Cardiac fibroblast (primary cell): ENCODE measurements around the gene DGKA.

Experiments used
- DNase-seq, 2 donors: peaks; one replicate each; pipeline versions ENCODE4 v3.0.0 to v3.0.0-alpha.2; 2010; ENCODE audit warnings: low read depth in 2 of 2
- H3K4me3 ChIP-seq, 2 donors: replicated peaks in 1 of 2; 1 replicate in 1 of 2; 2 replicates in 1 of 2; pipeline ENCODE4 v1.5.1; 2011; ENCODE audit warnings: low read depth in 2 of 2, low read length in 2 of 2, mild to moderate bottlenecking in 2 of 2, moderate library complexity in 1 of 2
- CTCF ChIP-seq: IDR thresholded peaks from one replicate; pipeline ENCODE4 v1.5.1; 2011; ENCODE audit warnings: low read depth, mild to moderate bottlenecking, low read length, inconsistent platforms

DGKA gene

GRCh38 chr12:55937981-55938380 lies 7.0 kb downstream of the DGKA start:
- H3K4me3 ChIP-seq, result no peak overlapping the region
- no peak for TF ChIP-seq CTCF
- peak in 1 of 2 donors; percentile 45 for DNase-seq

- no peak for TF ChIP-seq CTCF
- no peak overlapping the region for H3K4me3 ChIP-seq
- no peak for DNase-seq
Observed at GRCh38 chr12:55938826-55939501, 8.0 kb downstream of the DGKA start.

GRCh38 chr12:55940065-55940732 lies 9.2 kb downstream of the DGKA start:
- peak; percentile 94 for TF ChIP-seq CTCF
- H3K4me3 ChIP-seq, result no peak overlapping the region
- DNase-seq, result peak; percentile 89 to 91

- no peak for DNase-seq
- no peak for TF ChIP-seq CTCF
- no peak overlapping the region for H3K4me3 ChIP-seq
Observed at GRCh38 chr12:55942055-55942454, 11.1 kb downstream of the DGKA start.

- H3K4me3 ChIP-seq, result no peak overlapping the region
- TF ChIP-seq CTCF, result no peak
- DNase-seq, result no peak
Observed at GRCh38 chr12:55942577-55943136, 11.7 kb downstream of the DGKA start.

GRCh38 chr12:55946553-55946952 lies 15.6 kb downstream of the DGKA start:
- no peak overlapping the region for H3K4me3 ChIP-seq
- TF ChIP-seq CTCF, result no peak
- DNase-seq, result no peak
